T-helper 17 cell (primary cell): ENCODE data around the gene PTPDC1. TPM values are rescaled to one million over a fixed set of nuclear protein-coding genes. Genes with fewer than 3 reads are reported as not detected.

ENCODE experiments used
- ATAC-seq: fragments of 150-1000 bp; cut with Tn5 transposase; 2 replicates; pipeline ENCODE4 v1.10.0; 2021; ENCODE audit warnings: mild to moderate bottlenecking, moderate library complexity
- DNase-seq, 3 donors: peaks; one replicate each; pipeline versions ENCODE4 v3.0.0 to v3.0.0-alpha.2; 2020 to 2021
- H3K9me3 ChIP-seq: one replicate; pipeline ENCODE4 v1.7.0; 2013; ENCODE audit warnings: low read length, mild to moderate bottlenecking; ENCODE audit not compliant: control insufficient read depth, poor library complexity, severe bottlenecking
- H3K27ac Mint-ChIP-seq: one replicate; pipeline ENCODE4 v1.8.0; 2022; ENCODE audit warnings: mild to moderate bottlenecking, moderate library complexity, mixed read lengths
- H3K27me3 Mint-ChIP-seq: one replicate; pipeline ENCODE4 v1.8.0; 2022; ENCODE audit warnings: mixed read lengths
- H3K36me3 Mint-ChIP-seq: one replicate; pipeline ENCODE4 v1.8.0; 2022; ENCODE audit warnings: low read depth, mixed read lengths
- H3K4me1 Mint-ChIP-seq: one replicate; pipeline ENCODE4 v1.8.0; 2022; ENCODE audit warnings: mild to moderate bottlenecking, mixed read lengths
- H3K4me3 Mint-ChIP-seq: one replicate; pipeline ENCODE4 v1.8.0; 2022; ENCODE audit warnings: mild to moderate bottlenecking, moderate library complexity, mixed read lengths
- total RNA-seq, 4 donors: library from RNA in 2 of 4; stranded (reverse) in 2 of 4; gene quantifications; one replicate each; pipeline ENCODE4 v1.2.3 and lab custom pipeline; 2022 to 2026

Gene PTPDC1
- total RNA-seq (1 to 10 TPM; 2.4 to 2.8 TPM), total RNA-seq (lab: John Stamatoyannopoulos, UW) (8.7 to 13.7 reads per million in 2 donors)

GRCh38 chr9:94084314-94084713 is at the start of gene PTPDC1:
PTPDC1 (plus strand) TSS chr9:94084464; CDS start chr9:94084531, 67 bp downstream.
- H3K36me3 Mint-ChIP-seq: peaks cover 8% of the 10 kb centered on the region
- no peak within 1 kb of the TSS for H3K4me3 Mint-ChIP-seq
- H3K4me1 Mint-ChIP-seq: peaks cover 2% of the 10 kb centered on the region
- no peak within 1 kb of the TSS for H3K27ac Mint-ChIP-seq
- DNase-seq: no peak
- no peaks in the 10 kb centered on the region for H3K27me3 Mint-ChIP-seq
- H3K9me3 ChIP-seq: no peaks in the 10 kb centered on the region
- ATAC-seq: no peak

GRCh38 chr9:94034511-94034910 is 49.8 kb upstream of the PTPDC1 start:
- Mint-ChIP-seq H3K27me3 (no peaks in the 10 kb centered on the region), H3K36me3 (peaks cover 2% of the 10 kb centered on the region), H3K4me3 (no peak overlapping the region), H3K4me1 (peaks cover 21% of the 10 kb centered on the region), H3K27ac (no peak overlapping the region)
- no peaks in the 10 kb centered on the region for H3K9me3 ChIP-seq
- ATAC-seq: no peak
- DNase-seq: no peak

GRCh38 chr9:94039786-94040185 is 44.5 kb upstream of the PTPDC1 start:
- Mint-ChIP-seq H3K4me3 (no peak overlapping the region), H3K36me3 (no peaks in the 10 kb centered on the region), H3K4me1 (peaks cover 6% of the 10 kb centered on the region), H3K27ac (no peak overlapping the region), H3K27me3 (no peaks in the 10 kb centered on the region)
- DNase-seq: no peak
- H3K9me3 ChIP-seq: no peaks in the 10 kb centered on the region
- ATAC-seq: no peak

- DNase-seq (no peak), ATAC-seq (no peak)
- Mint-ChIP-seq H3K27me3 (no peaks in the 10 kb centered on the region), H3K4me1 (peaks cover 3% of the 10 kb centered on the region), H3K36me3 (no peaks in the 10 kb centered on the region), H3K4me3 (no peak overlapping the region), H3K27ac (no peak overlapping the region)
- H3K9me3 ChIP-seq: no peaks in the 10 kb centered on the region
Observed at GRCh38 chr9:94042516-94043360, 41.5 kb upstream of the PTPDC1 start.

- ATAC-seq (no peak), DNase-seq (no peak)
- Mint-ChIP-seq H3K36me3 (no peaks in the 10 kb centered on the region), H3K27me3 (no peaks in the 10 kb centered on the region), H3K4me1 (peaks cover 2% of the 10 kb centered on the region), H3K27ac (no peak overlapping the region), H3K4me3 (no peak overlapping the region)
- H3K9me3 ChIP-seq: no peaks in the 10 kb centered on the region
Observed at GRCh38 chr9:94054716-94055115, 29.5 kb upstream of the PTPDC1 start.

- H3K36me3 Mint-ChIP-seq: no peaks in the 10 kb centered on the region
- H3K4me3 Mint-ChIP-seq: no peak overlapping the region
- no peaks in the 10 kb centered on the region for H3K9me3 ChIP-seq
- no peak overlapping the region for H3K27ac Mint-ChIP-seq
- H3K27me3 Mint-ChIP-seq: no peaks in the 10 kb centered on the region
- ATAC-seq (no peak), DNase-seq (no peak)
- H3K4me1 Mint-ChIP-seq: peaks cover 2% of the 10 kb centered on the region
Observed at GRCh38 chr9:94056442-94056974, 27.8 kb upstream of the PTPDC1 start.

GRCh38 chr9:94057918-94058317 is 26.3 kb upstream of the PTPDC1 start:
- H3K36me3 Mint-ChIP-seq: no peaks in the 10 kb centered on the region
- H3K27me3 Mint-ChIP-seq: no peaks in the 10 kb centered on the region
- H3K9me3 ChIP-seq: no peaks in the 10 kb centered on the region
- no peak for DNase-seq
- H3K27ac Mint-ChIP-seq: no peak overlapping the region
- H3K4me3 Mint-ChIP-seq: no peak overlapping the region
- peaks cover 2% of the 10 kb centered on the region for H3K4me1 Mint-ChIP-seq
- ATAC-seq: no peak

GRCh38 chr9:94061864-94062263 is 22.4 kb upstream of the PTPDC1 start:
- Mint-ChIP-seq H3K36me3 (no peaks in the 10 kb centered on the region), H3K27ac (no peak overlapping the region), H3K27me3 (no peaks in the 10 kb centered on the region), H3K4me3 (no peak overlapping the region), H3K4me1 (peaks cover 5% of the 10 kb centered on the region)
- H3K9me3 ChIP-seq: no peaks in the 10 kb centered on the region
- DNase-seq (no peak), ATAC-seq (no peak)

GRCh38 chr9:94065535-94065961 is 18.7 kb upstream of the PTPDC1 start:
- Mint-ChIP-seq H3K27me3 (no peaks in the 10 kb centered on the region), H3K27ac (peak overlapping the region; percentile 16), H3K4me3 (no peak overlapping the region), H3K36me3 (no peaks in the 10 kb centered on the region), H3K4me1 (peaks cover 5% of the 10 kb centered on the region)
- DNase-seq: peak; percentile 37 to 57 (median 50)
- H3K9me3 ChIP-seq: no peaks in the 10 kb centered on the region
- peak; percentile 67 for ATAC-seq

- H3K9me3 ChIP-seq: no peaks in the 10 kb centered on the region
- Mint-ChIP-seq H3K36me3 (peaks cover 5% of the 10 kb centered on the region), H3K27ac (no peak overlapping the region), H3K27me3 (no peaks in the 10 kb centered on the region), H3K4me1 (peaks cover 5% of the 10 kb centered on the region), H3K4me3 (no peak overlapping the region)
- ATAC-seq (no peak), DNase-seq (no peak)
Observed at GRCh38 chr9:94068257-94068656, 16.0 kb upstream of the PTPDC1 start.

GRCh38 chr9:94076557-94076956 is 7.7 kb upstream of the PTPDC1 start:
- Mint-ChIP-seq H3K27ac (no peak overlapping the region), H3K4me3 (no peak overlapping the region), H3K27me3 (no peaks in the 10 kb centered on the region), H3K4me1 (peaks cover 3% of the 10 kb centered on the region), H3K36me3 (peaks cover 11% of the 10 kb centered on the region)
- ATAC-seq (no peak), DNase-seq (no peak)
- no peaks in the 10 kb centered on the region for H3K9me3 ChIP-seq

- no peak for DNase-seq
- peaks cover 3% of the 10 kb centered on the region for H3K4me1 Mint-ChIP-seq
- H3K36me3 Mint-ChIP-seq: peaks cover 9% of the 10 kb centered on the region
- no peak overlapping the region for H3K4me3 Mint-ChIP-seq
- no peak for ATAC-seq
- no peaks in the 10 kb centered on the region for H3K27me3 Mint-ChIP-seq
- no peak overlapping the region for H3K27ac Mint-ChIP-seq
- H3K9me3 ChIP-seq: no peaks in the 10 kb centered on the region
Observed at GRCh38 chr9:94078086-94078485, 6.2 kb upstream of the PTPDC1 start.

- H3K4me3 Mint-ChIP-seq: no peak overlapping the region
- ATAC-seq: no peak
- no peaks in the 10 kb centered on the region for H3K27me3 Mint-ChIP-seq
- DNase-seq: no peak
- peaks cover 6% of the 10 kb centered on the region for H3K36me3 Mint-ChIP-seq
- peak overlapping the region; percentile 12 for H3K27ac Mint-ChIP-seq
- H3K4me1 Mint-ChIP-seq: peaks cover 3% of the 10 kb centered on the region
- no peaks in the 10 kb centered on the region for H3K9me3 ChIP-seq
Observed at GRCh38 chr9:94079236-94079635, 5.0 kb upstream of the PTPDC1 start.

- Mint-ChIP-seq H3K36me3 (peaks cover 6% of the 10 kb centered on the region), H3K27me3 (no peaks in the 10 kb centered on the region), H3K27ac (no peak overlapping the region), H3K4me3 (no peak overlapping the region), H3K4me1 (peaks cover 3% of the 10 kb centered on the region)
- ATAC-seq: no peak
- no peak for DNase-seq
- no peaks in the 10 kb centered on the region for H3K9me3 ChIP-seq
Observed at GRCh38 chr9:94080249-94080648, 4.0 kb upstream of the PTPDC1 start.
